Ishikawa (cell line): ENCODE data around the gene LDHAL6B.

ENCODE experiments used
- CEBPB ChIP-seq: IDR thresholded peaks from 2 replicates; pipeline ENCODE4 v1.6.1; 2012
- CREB1 ChIP-seq: IDR thresholded peaks from 2 replicates; pipeline ENCODE4 v1.6.1; 2012; ENCODE audit warnings: low read depth
- RAD21 ChIP-seq: IDR thresholded peaks from 2 replicates; pipeline ENCODE4 v1.6.1; 2012; ENCODE audit warnings: low read depth
- TAF1 ChIP-seq: IDR thresholded peaks from 2 replicates; pipeline ENCODE4 v1.6.1; 2012; ENCODE audit warnings: low read depth, mild to moderate bottlenecking
- TF ChIP-seq, protein P1 (sequence below): IDR thresholded peaks from 2 replicates; pipeline ENCODE4 v1.6.1; 2012
- TF ChIP-seq, protein P2 (sequence below): IDR thresholded peaks from 2 replicates; pipeline ENCODE4 v1.6.1; 2012; ENCODE audit warnings: low read depth, mild to moderate bottlenecking
- TF ChIP-seq, protein P3 (sequence below): IDR thresholded peaks from 2 replicates; pipeline ENCODE4 v1.6.1; 2012

- no peak for TF ChIP-seq CEBPB
- TF ChIP-seq, protein P1, sequence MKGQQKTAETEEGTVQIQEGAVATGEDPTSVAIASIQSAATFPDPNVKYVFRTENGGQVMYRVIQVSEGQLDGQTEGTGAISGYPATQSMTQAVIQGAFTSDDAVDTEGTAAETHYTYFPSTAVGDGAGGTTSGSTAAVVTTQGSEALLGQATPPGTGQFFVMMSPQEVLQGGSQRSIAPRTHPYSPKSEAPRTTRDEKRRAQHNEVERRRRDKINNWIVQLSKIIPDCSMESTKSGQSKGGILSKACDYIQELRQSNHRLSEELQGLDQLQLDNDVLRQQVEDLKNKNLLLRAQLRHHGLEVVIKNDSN = no peak
- TF ChIP-seq, protein P2, sequence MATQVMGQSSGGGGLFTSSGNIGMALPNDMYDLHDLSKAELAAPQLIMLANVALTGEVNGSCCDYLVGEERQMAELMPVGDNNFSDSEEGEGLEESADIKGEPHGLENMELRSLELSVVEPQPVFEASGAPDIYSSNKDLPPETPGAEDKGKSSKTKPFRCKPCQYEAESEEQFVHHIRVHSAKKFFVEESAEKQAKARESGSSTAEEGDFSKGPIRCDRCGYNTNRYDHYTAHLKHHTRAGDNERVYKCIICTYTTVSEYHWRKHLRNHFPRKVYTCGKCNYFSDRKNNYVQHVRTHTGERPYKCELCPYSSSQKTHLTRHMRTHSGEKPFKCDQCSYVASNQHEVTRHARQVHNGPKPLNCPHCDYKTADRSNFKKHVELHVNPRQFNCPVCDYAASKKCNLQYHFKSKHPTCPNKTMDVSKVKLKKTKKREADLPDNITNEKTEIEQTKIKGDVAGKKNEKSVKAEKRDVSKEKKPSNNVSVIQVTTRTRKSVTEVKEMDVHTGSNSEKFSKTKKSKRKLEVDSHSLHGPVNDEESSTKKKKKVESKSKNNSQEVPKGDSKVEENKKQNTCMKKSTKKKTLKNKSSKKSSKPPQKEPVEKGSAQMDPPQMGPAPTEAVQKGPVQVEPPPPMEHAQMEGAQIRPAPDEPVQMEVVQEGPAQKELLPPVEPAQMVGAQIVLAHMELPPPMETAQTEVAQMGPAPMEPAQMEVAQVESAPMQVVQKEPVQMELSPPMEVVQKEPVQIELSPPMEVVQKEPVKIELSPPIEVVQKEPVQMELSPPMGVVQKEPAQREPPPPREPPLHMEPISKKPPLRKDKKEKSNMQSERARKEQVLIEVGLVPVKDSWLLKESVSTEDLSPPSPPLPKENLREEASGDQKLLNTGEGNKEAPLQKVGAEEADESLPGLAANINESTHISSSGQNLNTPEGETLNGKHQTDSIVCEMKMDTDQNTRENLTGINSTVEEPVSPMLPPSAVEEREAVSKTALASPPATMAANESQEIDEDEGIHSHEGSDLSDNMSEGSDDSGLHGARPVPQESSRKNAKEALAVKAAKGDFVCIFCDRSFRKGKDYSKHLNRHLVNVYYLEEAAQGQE = no peak
- TF ChIP-seq, protein P3, sequence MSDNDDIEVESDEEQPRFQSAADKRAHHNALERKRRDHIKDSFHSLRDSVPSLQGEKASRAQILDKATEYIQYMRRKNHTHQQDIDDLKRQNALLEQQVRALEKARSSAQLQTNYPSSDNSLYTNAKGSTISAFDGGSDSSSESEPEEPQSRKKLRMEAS = no peak
- TF ChIP-seq CREB1 = no peak
- TF ChIP-seq TAF1 = no peak
- TF ChIP-seq RAD21 = no peak
Measured at GRCh38 chr15:59216911-59217310, 10.3 kb downstream of the LDHAL6B start.
